Femur (tissue), 1 donor: ENCODE results near the gene ZSCAN21.

Experiments used
- DNase-seq: peaks from one replicate; pipeline ENCODE4 v3.0.0-alpha.2; 2017

Gene ZSCAN21

GRCh38 chr7:100079024-100079560 lies 29.5 kb downstream of the ZSCAN21 start:
- no peak for DNase-seq

- DNase-seq: no peak
Measured at GRCh38 chr7:100080907-100081534, 31.4 kb downstream of the ZSCAN21 start.

- DNase-seq: peak; percentile 100
Measured at GRCh38 chr7:100081535-100082102, 32.0 kb downstream of the ZSCAN21 start, which contains the start of gene ZNF3. Gene ZNF3 (minus strand): TSS chr7:100081723. CDS start chr7:100077357, 4,366 bp downstream.

- DNase-seq: no peak
Measured at GRCh38 chr7:100082978-100083377, 33.4 kb downstream of the ZSCAN21 start.

- no peak for DNase-seq
Measured at GRCh38 chr7:100085515-100085914, 35.9 kb downstream of the ZSCAN21 start.

- DNase-seq: no peak
Measured at GRCh38 chr7:100087055-100087750, 37.6 kb downstream of the ZSCAN21 start.

- DNase-seq: no peak
Measured at GRCh38 chr7:100088095-100088620, 38.6 kb downstream of the ZSCAN21 start.

- DNase-seq: peak; percentile 87
Measured at GRCh38 chr7:100088621-100089457, 39.3 kb downstream of the ZSCAN21 start, which contains the start of gene COPS6. Gene COPS6 (plus strand): TSS chr7:100088969. CDS start chr7:100088991, 22 bp downstream.

- DNase-seq: no peak
Measured at GRCh38 chr7:100089458-100090196, 40.1 kb downstream of the ZSCAN21 start.

GRCh38 chr7:100090527-100091410 lies 41.2 kb downstream of the ZSCAN21 start:
- no peak for DNase-seq

- DNase-seq: no peak
Measured at GRCh38 chr7:100091411-100092181, 42.0 kb downstream of the ZSCAN21 start.

GRCh38 chr7:100093054-100093453 lies 43.5 kb downstream of the ZSCAN21 start:
- DNase-seq: no peak

- DNase-seq: no peak
Measured at GRCh38 chr7:100093498-100093897, 43.9 kb downstream of the ZSCAN21 start.

GRCh38 chr7:100093925-100094486 lies 44.4 kb downstream of the ZSCAN21 start:
- DNase-seq: no peak

- DNase-seq: no peak
Measured at GRCh38 chr7:100095289-100095688, 45.7 kb downstream of the ZSCAN21 start.

GRCh38 chr7:100095704-100096103 lies 46.1 kb downstream of the ZSCAN21 start:
- DNase-seq: no peak

- no peak for DNase-seq
Measured at GRCh38 chr7:100098913-100099312, 49.3 kb downstream of the ZSCAN21 start.

- no peak for DNase-seq
Measured at GRCh38 chr7:100099452-100099851, 49.9 kb downstream of the ZSCAN21 start.

GRCh38 chr7:100100420-100101015 lies 50.9 kb downstream of the ZSCAN21 start:
- peak; percentile 96 for DNase-seq
